Esophagus muscularis mucosa (tissue), 4 donors: Measurements from ENCODE around the gene GLCCI1.

Experiments used
- EP300 ChIP-seq: sonication (generic); formaldehyde crosslinking; IDR thresholded peaks from one replicate; pipeline ENCODE4 v1.6.1; 2017; ENCODE audit warnings: antibody characterized with exemption
- POLR2A ChIP-seq: fragments of 450-650 bp; IDR thresholded peaks from one replicate; pipeline ENCODE4 v1.6.1; 2017; ENCODE audit warnings: antibody characterized with exemption, moderate library complexity, mild to moderate bottlenecking, low read depth
- POLR2AphosphoS5 ChIP-seq, 2 donors: sonication (generic); formaldehyde crosslinking; IDR thresholded peaks; one replicate each; pipeline ENCODE4 v1.6.1; 2017; ENCODE audit warnings: antibody characterized with exemption in 2 of 2
- TF ChIP-seq, protein P1 (sequence below), 3 experiments: fragments of 200-600 bp in 2 of 3; fragments of 450-650 bp in 1 of 3; sonication (generic) in 2 of 3; IDR thresholded peaks; one replicate each; pipeline ENCODE4 v1.5.1; 2017 to 2019; ENCODE audit warnings: antibody characterized with exemption in 3 of 3, mild to moderate bottlenecking in 2 of 3, moderate library complexity in 1 of 3

- TF ChIP-seq, protein P1, sequence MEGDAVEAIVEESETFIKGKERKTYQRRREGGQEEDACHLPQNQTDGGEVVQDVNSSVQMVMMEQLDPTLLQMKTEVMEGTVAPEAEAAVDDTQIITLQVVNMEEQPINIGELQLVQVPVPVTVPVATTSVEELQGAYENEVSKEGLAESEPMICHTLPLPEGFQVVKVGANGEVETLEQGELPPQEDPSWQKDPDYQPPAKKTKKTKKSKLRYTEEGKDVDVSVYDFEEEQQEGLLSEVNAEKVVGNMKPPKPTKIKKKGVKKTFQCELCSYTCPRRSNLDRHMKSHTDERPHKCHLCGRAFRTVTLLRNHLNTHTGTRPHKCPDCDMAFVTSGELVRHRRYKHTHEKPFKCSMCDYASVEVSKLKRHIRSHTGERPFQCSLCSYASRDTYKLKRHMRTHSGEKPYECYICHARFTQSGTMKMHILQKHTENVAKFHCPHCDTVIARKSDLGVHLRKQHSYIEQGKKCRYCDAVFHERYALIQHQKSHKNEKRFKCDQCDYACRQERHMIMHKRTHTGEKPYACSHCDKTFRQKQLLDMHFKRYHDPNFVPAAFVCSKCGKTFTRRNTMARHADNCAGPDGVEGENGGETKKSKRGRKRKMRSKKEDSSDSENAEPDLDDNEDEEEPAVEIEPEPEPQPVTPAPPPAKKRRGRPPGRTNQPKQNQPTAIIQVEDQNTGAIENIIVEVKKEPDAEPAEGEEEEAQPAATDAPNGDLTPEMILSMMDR (IDR thresholded peaks at IDR 0.05): no peak
- no peak for TF ChIP-seq POLR2AphosphoS5 (IDR thresholded peaks at IDR 0.05)
- no peak for TF ChIP-seq POLR2A
- TF ChIP-seq EP300: no peak
These were observed 54.0 kb downstream of the GLCCI1 start for GRCh38 chr7:8022628-8023027.
